GM10248 (cell line): ENCODE measurements around the gene MAN1A2.
"Not testable (repeated sequence)": the region's sequence is repeated elsewhere in the genome, so short reads cannot be mapped to it uniquely, and the experiment has no call there.

Experiments used
- CTCF ChIA-PET: fragments of 300-600 bp; sonication (Branson Sonifier 250); formaldehyde crosslinking; extraction: SDS; loops from one replicate; lab custom pipeline; 2021; ENCODE audit warnings: antibody characterized with exemption; lab: Yijun Ruan, JAX
- POLR2A ChIA-PET: fragments of 350-650 bp; sonication (Branson Sonifier 250); formaldehyde crosslinking; extraction: SDS; loops from one replicate; lab custom pipeline; 2020; ENCODE audit warnings: antibody characterized with exemption; lab: Yijun Ruan, JAX
- DNase-seq: peaks from one replicate; pipeline ENCODE4 v3.0.0; 2012; ENCODE audit errors: extremely low spot score
- CTCF ChIP-seq: IDR thresholded peaks from 2 replicates; pipeline ENCODE4 v1.5.1; 2012; ENCODE audit warnings: mild to moderate bottlenecking, low read depth; ENCODE audit errors: extremely low read depth, missing control alignments, control extremely low read depth

The MAN1A2 gene

DNA sequence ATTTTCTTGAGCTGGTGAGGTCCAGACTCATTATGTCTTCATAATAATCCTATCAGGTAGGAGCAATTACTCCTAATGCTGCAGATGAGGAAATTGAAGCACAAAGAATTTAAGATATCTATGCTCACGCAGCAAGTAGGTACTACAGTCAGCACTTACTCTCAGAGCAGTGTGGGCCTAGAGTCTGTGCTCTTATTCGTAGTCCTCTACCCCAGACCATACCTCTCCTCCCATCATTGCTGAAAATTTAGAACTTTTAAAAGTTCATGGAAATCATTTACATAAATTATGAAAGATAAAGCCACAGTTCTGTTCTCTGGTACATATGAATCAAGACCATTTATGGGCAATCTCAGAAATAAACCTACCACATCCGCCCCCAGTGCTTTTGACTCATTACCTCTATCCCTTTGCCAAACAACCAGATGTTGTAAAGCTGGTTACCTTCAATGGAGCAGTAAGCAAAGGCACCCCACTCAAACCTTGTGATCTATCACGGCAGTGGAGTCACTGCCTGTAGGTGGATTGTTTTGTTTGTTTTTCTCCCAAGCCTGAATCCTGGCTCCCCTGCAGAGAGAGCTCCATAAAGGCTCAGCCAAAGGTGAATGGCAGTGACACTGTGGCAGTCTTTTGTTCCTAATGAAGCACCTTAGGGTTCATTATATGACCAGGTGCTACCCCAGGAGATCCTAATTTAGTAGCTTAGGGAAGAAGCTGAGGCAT, 20.9 kb upstream of the MAN1A2 start:
- POLR2A ChIA-PET: no interaction called here

DNA sequence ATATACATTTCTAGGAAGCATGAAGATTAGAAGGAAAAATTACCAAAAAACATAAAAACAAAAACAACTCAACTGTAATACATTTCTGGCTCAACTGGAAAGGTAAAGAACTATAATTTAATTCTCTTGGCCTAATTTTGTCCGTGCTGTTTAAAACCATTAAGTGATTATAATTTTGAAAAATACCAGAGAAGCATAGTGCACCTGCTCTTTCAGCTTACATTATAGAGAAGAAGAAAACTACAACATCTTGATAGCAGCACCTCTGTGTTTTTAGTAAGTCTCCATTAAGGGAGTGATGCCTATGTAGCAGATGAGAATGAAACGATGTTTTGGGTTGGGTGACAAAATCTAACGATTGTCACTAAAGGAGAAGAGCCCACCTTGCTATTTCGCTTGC, 19.3 kb upstream of the MAN1A2 start:
- DNase-seq: no peak
- CTCF ChIA-PET: no interaction called here
- TF ChIP-seq CTCF: no peak
- POLR2A ChIA-PET: no interaction called here

More for the DNA sequence above, 20.9 kb upstream of the MAN1A2 start:
- CTCF ChIA-PET: interaction anchor here (1.1 to 1.4 kb wide), 2 partner anchors 10 to 408 kb away, joined by 3 read pairs; no protein-coding TSS in a partner anchor
- no peak for TF ChIP-seq CTCF
- no peak for DNase-seq

GRCh38 chr1:117352695-117353094, 14.6 kb upstream of the MAN1A2 start:
- CTCF ChIA-PET: not testable (repeated sequence)

GRCh38 chr1:117357833-117358603, 9.2 kb upstream of the MAN1A2 start:
- POLR2A ChIA-PET, DNase-seq: not testable (repeated sequence)
- CTCF ChIA-PET: interaction anchor here (1.5 to 1.8 kb wide), 2 partner anchors 11 to 17 kb away, joined by 6 read pairs; no protein-coding TSS in a partner anchor

More at GRCh38 chr1:117352695-117353094, 14.6 kb upstream of the MAN1A2 start:
- DNase-seq, POLR2A ChIA-PET: not testable (repeated sequence)

- DNase-seq, POLR2A ChIA-PET: not testable (repeated sequence)
- CTCF ChIA-PET: interaction anchor here (1.5 to 1.8 kb wide), 2 partner anchors 11 to 18 kb away, joined by 6 read pairs; no protein-coding TSS in a partner anchor
Measured at GRCh38 chr1:117358604-117358887, 8.7 kb upstream of the MAN1A2 start.

- TF ChIP-seq CTCF: no peak
- DNase-seq: no peak
- CTCF ChIA-PET: interaction anchor here (0.9 to 1.8 kb wide), 3 partner anchors 9 to 314 kb away, joined by 4 to 6 read pairs (median 6); no protein-coding TSS in a partner anchor
- POLR2A ChIA-PET: no interaction called here
Measured at GRCh38 chr1:117359561-117360289, 7.5 kb upstream of the MAN1A2 start.

DNA sequence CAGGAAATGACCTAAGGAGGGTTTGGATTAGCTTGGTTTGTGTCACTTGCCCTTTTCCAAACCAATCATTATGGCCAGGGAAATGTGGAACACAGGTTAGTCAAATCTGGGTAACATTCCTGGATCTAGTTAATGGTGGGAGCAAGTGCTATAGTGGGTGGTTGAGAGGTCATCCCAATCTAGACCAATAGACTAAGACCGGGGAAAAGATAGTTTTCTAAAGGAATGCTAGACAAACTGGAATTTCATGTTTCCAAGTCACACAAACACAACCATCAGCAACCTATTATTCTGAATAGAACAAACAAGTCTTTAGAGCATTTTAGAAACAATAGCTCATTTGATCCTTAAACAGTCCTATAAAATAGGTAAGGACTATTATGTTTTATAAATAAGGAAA, 4.3 kb upstream of the MAN1A2 start:
- no peak for TF ChIP-seq CTCF
- DNase-seq: no peak
- CTCF ChIA-PET: interaction anchor here (1.2 to 1.5 kb wide), 2 partner anchors 9 to 21 kb away, joined by 3 to 4 read pairs; no protein-coding TSS in a partner anchor

DNA sequence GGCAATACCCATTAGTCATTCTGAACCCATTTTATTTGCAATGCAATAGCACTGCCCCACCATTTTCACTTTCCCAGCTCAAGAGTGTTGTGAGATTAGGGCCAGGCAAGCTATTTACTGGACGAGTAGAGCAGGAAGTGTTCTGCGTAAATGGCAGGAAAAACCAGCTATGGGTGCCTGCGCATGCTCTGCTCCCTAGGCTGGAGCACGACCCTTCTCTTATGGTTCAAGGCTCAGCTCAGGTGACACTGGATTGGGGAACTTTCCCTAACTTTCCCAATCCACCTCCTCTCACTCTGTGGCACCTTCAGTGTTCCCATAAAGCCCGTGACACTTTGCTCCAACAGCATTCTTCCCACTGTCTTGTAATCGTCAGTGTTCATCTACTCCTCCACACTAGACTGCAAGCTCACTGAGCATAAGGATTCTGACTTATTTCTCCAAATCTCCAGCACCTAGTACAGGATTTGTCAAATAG, 3.6 kb upstream of the MAN1A2 start:
- ChIA-PET CTCF (interaction anchor here (1.2 to 1.5 kb wide), 2 partner anchors 9 to 22 kb away, joined by 3 to 4 read pairs; no protein-coding TSS in a partner anchor), POLR2A (no interaction called here)
- DNase-seq: no peak
- no peak for TF ChIP-seq CTCF

More for the DNA sequence above, 4.3 kb upstream of the MAN1A2 start:
- POLR2A ChIA-PET: no interaction called here
